GM19035 (cell line): ENCODE results near the gene CT45A5.
"Not testable (repeated sequence)": the region's sequence is repeated elsewhere in the genome, so short reads cannot be mapped to it uniquely, and the experiment has no call there.

Source experiments
- ATAC-seq: cut with Tn5 transposase; IDR thresholded peaks from one replicate; pipeline ENCODE4 v1.9.1; 2021; ENCODE audit not compliant: unreplicated experiment

Gene CT45A5

GRCh38 chrX:135785403-135785802 lies at the start of gene CT45A5:
Gene CT45A5, minus strand, starts transcription at chrX:135785503. Its CDS starts 3,774 bp downstream, at chrX:135781729.
- ATAC-seq = not testable (repeated sequence)

- not testable (repeated sequence) for ATAC-seq
Observed at GRCh38 chrX:135819912-135820311, 34.6 kb upstream of the CT45A5 start, which contains the start of gene CT45A2. Gene CT45A2, minus strand, starts transcription at chrX:135820012. Its CDS starts 3,747 bp downstream, at chrX:135816265.

DNA sequence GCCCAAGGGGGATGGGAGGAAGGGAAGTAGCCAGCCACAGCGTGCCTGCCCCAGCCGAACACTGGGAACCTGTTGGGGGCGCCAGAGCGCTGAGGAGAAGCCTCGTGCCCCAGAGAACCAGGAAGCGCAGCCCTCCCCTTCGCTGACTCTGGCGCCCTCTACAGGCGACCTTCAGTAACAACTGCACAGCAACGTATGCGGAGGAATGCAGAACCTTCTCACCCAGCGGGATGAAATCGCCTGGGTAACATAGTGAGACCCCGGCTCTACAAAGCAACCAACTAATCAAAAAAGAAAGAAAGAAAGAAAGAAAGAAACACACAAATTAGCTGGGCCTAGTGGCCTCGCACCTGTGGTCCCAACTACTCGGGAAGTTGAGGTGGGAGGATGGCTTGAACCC lies 17.4 kb upstream of the CT45A5 start, which contains the start of gene CT45A6:
CT45A6 (minus strand) TSS at position 101 of the 400 bp plus-strand sequence. CDS start 3,794 bp downstream, outside the sequence.
- ATAC-seq = not testable (repeated sequence)

- not testable (repeated sequence) for ATAC-seq
Observed at GRCh38 chrX:135768091-135768490, 17.2 kb downstream of the CT45A5 start, which contains the start of gene CT45A3. Gene CT45A3, minus strand, starts transcription at chrX:135768191. Its CDS starts 3,747 bp downstream, at chrX:135764444.

GRCh38 chrX:135744739-135745138 lies 40.6 kb downstream of the CT45A5 start:
- ATAC-seq = not testable (repeated sequence)

GRCh38 chrX:135741192-135741715 lies 44.0 kb downstream of the CT45A5 start:
- no peak for ATAC-seq

DNA sequence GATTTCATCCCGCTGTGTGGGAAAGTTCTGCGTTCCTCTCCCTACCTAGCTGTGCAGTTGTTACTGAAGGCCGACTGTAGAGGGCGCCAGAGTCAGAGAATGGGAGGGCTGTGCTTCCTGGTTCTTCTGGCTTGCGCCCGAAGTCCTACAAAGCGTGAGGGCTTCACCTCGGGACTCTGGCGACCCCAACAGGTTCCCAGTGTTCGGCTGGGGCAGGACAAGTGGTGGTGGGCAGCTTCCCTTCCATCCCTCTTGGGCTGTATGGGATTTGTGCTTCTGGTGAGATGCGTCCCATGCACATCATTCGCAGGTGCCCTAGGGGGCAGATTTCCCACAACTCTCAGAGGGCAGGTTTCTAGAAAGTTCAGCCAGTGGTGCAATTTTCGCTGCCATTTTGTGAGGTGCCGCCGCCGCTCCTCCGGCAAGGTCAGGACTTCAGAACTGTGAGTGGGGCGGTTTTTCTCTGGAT lies 44.6 kb downstream of the CT45A5 start:
- no peak for ATAC-seq

DNA sequence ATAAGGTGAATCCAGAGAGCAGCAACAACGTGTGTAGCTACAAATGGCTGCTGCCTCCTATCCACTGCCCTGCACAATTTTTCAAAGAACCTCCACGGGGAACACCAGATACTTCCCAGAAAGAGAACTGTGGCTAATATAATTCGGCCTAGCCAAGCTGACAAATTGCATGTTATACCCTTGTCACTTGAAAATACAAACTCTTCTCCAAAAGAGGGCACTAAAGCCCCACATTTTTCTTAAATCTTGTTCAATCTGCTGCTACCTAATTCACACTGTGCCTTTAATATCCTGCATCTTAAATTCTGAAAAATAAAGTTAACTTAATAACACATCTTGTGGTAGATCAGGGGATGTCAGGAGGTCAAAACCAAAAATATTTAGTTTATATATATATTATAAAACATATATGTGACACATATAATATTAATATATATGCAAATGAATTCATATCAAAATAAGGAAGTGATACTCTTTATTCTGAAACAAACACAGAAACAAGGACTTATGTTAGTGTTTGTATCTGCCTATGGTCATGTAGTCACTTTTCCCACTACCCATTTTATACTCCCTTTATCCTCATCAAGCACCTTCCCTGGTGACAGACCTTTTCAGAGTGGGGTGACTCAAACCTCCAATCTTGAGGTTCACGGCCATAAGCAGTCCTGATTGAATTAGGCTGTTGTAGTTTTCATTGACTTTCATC lies 47.8 kb downstream of the CT45A5 start:
- no peak for ATAC-seq

GRCh38 chrX:135734666-135735065 lies 50.6 kb downstream of the CT45A5 start:
- ATAC-seq = not testable (repeated sequence)
